HepG2 (cell line): ENCODE measurements around the gene C17orf75. TPM values are rescaled to one million over a fixed set of nuclear protein-coding genes. Genes with fewer than 3 reads are reported as not detected.

ENCODE experiments used
- ARHGAP35 ChIP-seq: sonication (generic); formaldehyde crosslinking; IDR thresholded peaks from 2 replicates; pipeline ENCODE4 v1.9.0; 2022; ENCODE audit warnings: mild to moderate bottlenecking, inconsistent platforms, moderate library complexity, missing genetic modification reagents, borderline replicate concordance
- ATAD3A ChIP-seq: sonication (generic); formaldehyde crosslinking; IDR thresholded peaks from 2 replicates; pipeline ENCODE4 v1.4.0; 2020; ENCODE audit warnings: missing genetic modification reagents
- BCL6 ChIP-seq: IDR thresholded peaks from 2 replicates; pipeline ENCODE4 v1.6.1; 2016; ENCODE audit warnings: missing genetic modification reagents, missing compliant biosample characterization
- FOXA3 ChIP-seq: IDR thresholded peaks from 2 replicates; pipeline ENCODE4 v1.6.1; 2016; ENCODE audit warnings: missing genetic modification reagents, missing compliant biosample characterization
- HDAC1 ChIP-seq: sonication (generic); formaldehyde crosslinking; IDR thresholded peaks from 2 replicates; pipeline ENCODE4 v1.5.1; 2020; ENCODE audit warnings: mild to moderate bottlenecking, missing genetic modification reagents
- KDM5A ChIP-seq: fragments of 200-600 bp; sonication (generic); IDR thresholded peaks from 2 replicates; pipeline ENCODE4 v1.7.0; 2018; ENCODE audit warnings: antibody characterized with exemption, mild to moderate bottlenecking, low read length, borderline replicate concordance
- NFE2L2 ChIP-seq: fragments of 150-350 bp; IDR thresholded peaks from 2 replicates; pipeline ENCODE4 v1.6.1; 2014; ENCODE audit warnings: low read length
- NR2F6 ChIP-seq, 2 experiments: IDR thresholded peaks; 2 replicates each; pipeline ENCODE4 v1.6.1; 2016; ENCODE audit warnings: antibody characterized with exemption in 1 of 2, mild to moderate bottlenecking in 1 of 2
- STAG1 ChIP-seq: sonication (generic); formaldehyde crosslinking; IDR thresholded peaks from 2 replicates; pipeline ENCODE4 v1.4.0; 2020; ENCODE audit warnings: missing genetic modification reagents
- TBX2 ChIP-seq: sonication (generic); formaldehyde crosslinking; IDR thresholded peaks from 2 replicates; pipeline ENCODE4 v1.5.0; 2020; ENCODE audit warnings: missing genetic modification reagents, mild to moderate bottlenecking, borderline replicate concordance
- THAP8 ChIP-seq: sonication (generic); formaldehyde crosslinking; IDR thresholded peaks from 2 replicates; pipeline ENCODE4 v1.5.1; 2020; ENCODE audit warnings: missing genetic modification reagents, mild to moderate bottlenecking, borderline replicate concordance
- ZHX1 ChIP-seq: sonication (generic); formaldehyde crosslinking; IDR thresholded peaks from 2 replicates; pipeline ENCODE4 v1.8.1; 2022; ENCODE audit warnings: low read depth, mild to moderate bottlenecking, missing genetic modification reagents
- ZNF280D ChIP-seq: sonication (generic); formaldehyde crosslinking; IDR thresholded peaks from 2 replicates; pipeline ENCODE4 v1.5.1; 2020; ENCODE audit warnings: mild to moderate bottlenecking, missing genetic modification reagents
- ZNF34 ChIP-seq: sonication (generic); formaldehyde crosslinking; IDR thresholded peaks from 2 replicates; pipeline ENCODE4 v1.4.0; 2020; ENCODE audit warnings: mild to moderate bottlenecking, missing genetic modification reagents, borderline replicate concordance
- ZNF350 ChIP-seq: sonication (generic); formaldehyde crosslinking; IDR thresholded peaks from 2 replicates; pipeline ENCODE4 v1.4.0; 2020; ENCODE audit warnings: mild to moderate bottlenecking, low read depth, missing genetic modification reagents, borderline replicate concordance
- ZNF354B ChIP-seq: sonication (generic); formaldehyde crosslinking; IDR thresholded peaks from 2 replicates; pipeline ENCODE4 v1.8.0; 2022; ENCODE audit warnings: mild to moderate bottlenecking, missing genetic modification reagents
- ZNF460 ChIP-seq: sonication (generic); formaldehyde crosslinking; IDR thresholded peaks from 2 replicates; pipeline ENCODE4 v1.5.1; 2020; ENCODE audit warnings: missing genetic modification reagents, mild to moderate bottlenecking, borderline replicate concordance
- polyA plus RNA-seq, 8 experiments: library from polyadenylated mRNA; depleted of rRNA in 3 of 8; stranded (reverse) in 7 of 8; unstranded in 1 of 8; fragments of >200 nt; fragmentation: Illumina TruSeq in 4 of 8; extraction: Trizol in 4 of 8; gene quantifications; 2 replicates each; pipeline versions ENCODE4 v1.2.1 to v1.2.3, GENCODE V29; 2011 to 2016; ENCODE audit warnings: low read depth in 4 of 8, missing spikeins in 1 of 8, mixed read lengths in 1 of 8; ENCODE audit not compliant: insufficient read depth in 1 of 8
- total RNA-seq, 5 experiments: library from RNA; depleted of rRNA; stranded (reverse); fragments of >200 nt; fragmentation: Illumina TruSeq; extraction: Trizol; gene quantifications; 2 replicates each; pipeline ENCODE4 v1.2.3, GENCODE V29; 2016; ENCODE audit warnings: low read depth in 1 of 5
- TF ChIP-seq, protein P1 (sequence below): sonication (generic); formaldehyde crosslinking; IDR thresholded peaks from 2 replicates; pipeline ENCODE4 v1.9.0; 2022; ENCODE audit warnings: missing genetic modification reagents, mild to moderate bottlenecking, borderline replicate concordance
- TF ChIP-seq, protein P2 (sequence below): sonication (generic); formaldehyde crosslinking; IDR thresholded peaks from 2 replicates; pipeline ENCODE4 v1.4.0; 2020; ENCODE audit warnings: mild to moderate bottlenecking, missing genetic modification reagents

C17orf75 gene
- total and polyA plus RNA-seq, 2 of the 13 experiments (the other 11 are each of a cell fraction or from before 2014, with no cell fraction given): 16.2 to 33.0 TPM

DNA sequence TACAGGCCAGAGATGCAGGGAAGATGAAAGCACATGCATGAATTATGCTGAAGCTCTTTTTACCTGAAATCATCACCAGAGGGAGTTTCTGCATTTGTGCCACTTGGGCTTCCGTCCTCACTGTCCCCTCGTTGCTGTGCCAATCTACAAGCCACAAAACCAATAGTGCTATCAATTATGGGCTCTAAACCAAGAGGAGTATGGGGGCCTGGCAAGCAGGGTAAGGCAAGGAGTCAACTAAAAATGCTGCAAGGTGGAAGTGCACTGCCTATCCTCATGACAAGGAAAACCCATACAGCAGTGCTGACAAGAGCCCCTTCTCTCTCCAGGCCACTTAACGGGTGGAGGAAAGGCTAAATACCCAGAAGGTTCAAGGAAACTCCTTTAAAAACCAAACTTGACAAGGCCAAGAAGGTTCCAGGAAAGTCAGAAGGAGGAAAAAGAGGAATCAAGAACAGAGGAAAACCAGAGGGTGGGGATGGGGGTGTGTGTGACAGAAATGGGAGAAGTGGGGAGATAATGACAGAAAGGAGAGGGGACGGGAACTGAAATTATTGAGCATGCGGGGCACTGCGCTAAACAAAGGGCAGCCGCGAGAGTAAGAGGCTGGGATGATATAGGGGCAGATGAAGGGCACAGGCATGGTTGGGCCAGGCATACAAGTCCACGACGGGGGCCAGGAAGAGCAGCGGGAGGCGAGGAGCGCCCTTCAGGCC lies 674 bp downstream of the C17orf75 start (continued):
- peak; percentile 60; the same call in 1 of the 2 replicates for TF ChIP-seq ZNF280D (CRISPR knock-in tag)
- TF ChIP-seq ZNF354B (CRISPR knock-in tag): no peak
- TF ChIP-seq NFE2L2: no peak
- TF ChIP-seq BCL6 (CRISPR knock-in tag): no peak
- TF ChIP-seq KDM5A: peak; percentile 8; the same call in 1 of the 2 replicates
- no peak for TF ChIP-seq ATAD3A
- peak; percentile 47; the same call in 1 of the 2 replicates for TF ChIP-seq ZNF350
- peak; percentile 22; the same call in 1 of the 2 replicates for TF ChIP-seq FOXA3 (CRISPR knock-in tag)
- no peak for TF ChIP-seq ZHX1 (CRISPR knock-in tag)
- peak; percentile 31 for TF ChIP-seq STAG1
- 0 out of 2 replicates have a peak, but pooled peaks have one; percentile 6 for TF ChIP-seq ARHGAP35 (CRISPR knock-in tag)
- TF ChIP-seq, protein P1, sequence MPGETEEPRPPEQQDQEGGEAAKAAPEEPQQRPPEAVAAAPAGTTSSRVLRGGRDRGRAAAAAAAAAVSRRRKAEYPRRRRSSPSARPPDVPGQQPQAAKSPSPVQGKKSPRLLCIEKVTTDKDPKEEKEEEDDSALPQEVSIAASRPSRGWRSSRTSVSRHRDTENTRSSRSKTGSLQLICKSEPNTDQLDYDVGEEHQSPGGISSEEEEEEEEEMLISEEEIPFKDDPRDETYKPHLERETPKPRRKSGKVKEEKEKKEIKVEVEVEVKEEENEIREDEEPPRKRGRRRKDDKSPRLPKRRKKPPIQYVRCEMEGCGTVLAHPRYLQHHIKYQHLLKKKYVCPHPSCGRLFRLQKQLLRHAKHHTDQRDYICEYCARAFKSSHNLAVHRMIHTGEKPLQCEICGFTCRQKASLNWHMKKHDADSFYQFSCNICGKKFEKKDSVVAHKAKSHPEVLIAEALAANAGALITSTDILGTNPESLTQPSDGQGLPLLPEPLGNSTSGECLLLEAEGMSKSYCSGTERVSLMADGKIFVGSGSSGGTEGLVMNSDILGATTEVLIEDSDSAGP: no peak
- no peak for TF ChIP-seq ZNF460 (CRISPR knock-in tag)
- no peak for TF ChIP-seq THAP8 (CRISPR knock-in tag)
- TF ChIP-seq, protein P2, sequence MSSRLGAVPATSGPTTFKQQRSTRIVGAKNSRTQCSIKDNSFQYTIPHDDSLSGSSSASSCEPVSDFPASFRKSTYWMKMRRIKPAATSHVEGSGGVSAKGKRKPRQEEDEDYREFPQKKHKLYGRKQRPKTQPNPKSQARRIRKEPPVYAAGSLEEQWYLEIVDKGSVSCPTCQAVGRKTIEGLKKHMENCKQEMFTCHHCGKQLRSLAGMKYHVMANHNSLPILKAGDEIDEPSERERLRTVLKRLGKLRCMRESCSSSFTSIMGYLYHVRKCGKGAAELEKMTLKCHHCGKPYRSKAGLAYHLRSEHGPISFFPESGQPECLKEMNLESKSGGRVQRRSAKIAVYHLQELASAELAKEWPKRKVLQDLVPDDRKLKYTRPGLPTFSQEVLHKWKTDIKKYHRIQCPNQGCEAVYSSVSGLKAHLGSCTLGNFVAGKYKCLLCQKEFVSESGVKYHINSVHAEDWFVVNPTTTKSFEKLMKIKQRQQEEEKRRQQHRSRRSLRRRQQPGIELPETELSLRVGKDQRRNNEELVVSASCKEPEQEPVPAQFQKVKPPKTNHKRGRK (CRISPR knock-in tag): peak; percentile 84
- no peak for TF ChIP-seq NR2F6 (IDR thresholded peaks at IDR 0.05)
- 0 out of 2 replicates have a peak, but pooled peaks have one; percentile 9 for TF ChIP-seq NR2F6 (CRISPR knock-in tag; IDR thresholded peaks at IDR 0.05)
- TF ChIP-seq HDAC1: peak; percentile 60
- TF ChIP-seq ZNF34 (CRISPR knock-in tag): no peak
- 0 out of 2 replicates have a peak, but pooled peaks have one; percentile 6 for TF ChIP-seq TBX2 (CRISPR knock-in tag)
